HepG2 (cell line): ENCODE data around the gene SGK1. TPM values are rescaled to one million over a fixed set of nuclear protein-coding genes. Genes with fewer than 3 reads are reported as not detected.
A peak's percentile ranks its signal among the peaks of the same experiment; 100 is the strongest.

Experiments used
- ATAC-seq: fragments of 200-7000 bp; cut with Tn5 transposase; 3 replicates; pipeline ENCODE4 v1.9.1; 2020; ENCODE audit warnings: mild to moderate bottlenecking, moderate library complexity
- BruUV-seq: library from RNA; stranded (reverse); fragments of 400-500 nt; replicated peaks from 2 replicates; lab custom pipeline; 2021; lab: Mats Ljungman, UMichigan
- CTCF ChIA-PET: fragments of 300-600 bp; formaldehyde crosslinking; extraction: SDS; loops from one replicate; lab custom pipeline; 2021; ENCODE audit warnings: low total read pairs, inconsistent platforms, low intra/inter-chr PET ratio; lab: Yijun Ruan, JAX
- POLR2A ChIA-PET: fragments of 350-600 bp; sonication (Branson Sonifier 250); formaldehyde crosslinking; loops from one replicate; lab custom pipeline; 2020; ENCODE audit warnings: antibody characterized with exemption, inconsistent platforms; lab: Yijun Ruan, JAX
- DNase-seq: peaks from one replicate; pipeline ENCODE4 v3.0.0-alpha.2; 2015; ENCODE audit warnings: low spot score
- FAIRE-seq: peaks from 3 replicates; lab custom pipeline; 2011; peaks lifted over from hg19 to GRCh38; lab: Jason Lieb, UNC
- H2AFZ ChIP-seq: one replicate; pipeline ENCODE4 v1.6.1; 2011; ENCODE audit warnings: low read length, inconsistent platforms
- H3K27ac ChIP-seq: fragments of 300-600 bp; 3 replicates; pipeline ENCODE4 v1.8.0; 2011; ENCODE audit warnings: mixed run types, mild to moderate bottlenecking, mixed read lengths, low read length, inconsistent platforms; ENCODE audit not compliant: insufficient read depth; ENCODE audit errors: extremely low read length
- H3K27me3 ChIP-seq, 2 experiments: fragments of 200-600 bp in 1 of 2; 2 replicates in 1 of 2; 3 replicates in 1 of 2; pipeline versions ENCODE4 v1.6.0 to v1.8.0; 2011; ENCODE audit warnings: low read length in 2 of 2, mild to moderate bottlenecking in 2 of 2, moderate library complexity in 2 of 2, inconsistent platforms in 1 of 2; ENCODE audit not compliant: insufficient read depth in 2 of 2, control insufficient read depth in 1 of 2
- H3K36me3 ChIP-seq, 2 experiments: fragments of 200-600 bp in 1 of 2; replicated peaks in 1 of 2; 2 replicates in 1 of 2; 3 replicates in 1 of 2; pipeline versions ENCODE4 v1.5.1 to v1.8.0; 2011; ENCODE audit warnings: low read length in 2 of 2, inconsistent platforms in 1 of 2; ENCODE audit not compliant: insufficient read depth in 2 of 2, control insufficient read depth in 1 of 2
- H3K4me1 ChIP-seq: 2 replicates; pipeline ENCODE4 v1.5.1; 2012; ENCODE audit warnings: low read length, inconsistent platforms; ENCODE audit not compliant: insufficient read depth
- H3K4me2 ChIP-seq: 2 replicates; pipeline ENCODE4 v1.6.0; 2011; ENCODE audit warnings: low read depth, low read length, inconsistent platforms
- H3K4me3 ChIP-seq, 3 experiments: fragments of 200-600 bp in 1 of 3; sonication (generic), shearing (Covaris generic) in 1 of 3; replicated peaks in 1 of 3; 2 replicates each; pipeline ENCODE4 v1.5.1; 2011 to 2016; ENCODE audit warnings: low read length in 3 of 3, inconsistent platforms in 2 of 3, low read depth in 2 of 3, mild to moderate bottlenecking in 2 of 3, control low read depth in 1 of 3, mixed read lengths in 1 of 3; ENCODE audit not compliant: insufficient read depth in 1 of 3
- H3K79me2 ChIP-seq: one replicate; pipeline ENCODE4 v1.6.1; 2011; ENCODE audit warnings: low read length, inconsistent platforms; ENCODE audit not compliant: insufficient read depth
- H3K9ac ChIP-seq: 2 replicates; pipeline ENCODE4 v1.6.0; 2011; ENCODE audit warnings: mild to moderate bottlenecking, low read depth, low read length, inconsistent platforms; ENCODE audit not compliant: insufficient read depth
- H3K9me3 ChIP-seq: 2 replicates; pipeline ENCODE4 v1.5.1; 2012; ENCODE audit warnings: mild to moderate bottlenecking, low read length
- H4K20me1 ChIP-seq: 2 replicates; pipeline ENCODE4 v1.6.0; 2011; ENCODE audit warnings: inconsistent platforms, mild to moderate bottlenecking, low read length, moderate library complexity; ENCODE audit not compliant: insufficient read depth
- BORCS8-MEF2B ChIP-seq: sonication (generic); formaldehyde crosslinking; IDR thresholded peaks from 2 replicates; pipeline ENCODE4 v1.8.0; 2022; ENCODE audit warnings: mild to moderate bottlenecking, missing genetic modification reagents
- FUBP1 ChIP-seq: sonication (generic); formaldehyde crosslinking; IDR thresholded peaks from 2 replicates; pipeline ENCODE4 v1.5.1; 2020; ENCODE audit warnings: missing genetic modification reagents, mild to moderate bottlenecking, borderline replicate concordance
- ZNF749 ChIP-seq: sonication (generic); formaldehyde crosslinking; IDR thresholded peaks from 2 replicates; pipeline ENCODE4 v1.8.0; 2022; ENCODE audit warnings: mild to moderate bottlenecking, missing genetic modification reagents, moderate library complexity, borderline replicate concordance
- ZSCAN29 ChIP-seq: sonication (generic); formaldehyde crosslinking; conservative IDR thresholded peaks from 2 replicates; pipeline ENCODE4 v1.4.0; 2020; ENCODE audit warnings: mild to moderate bottlenecking, missing genetic modification reagents
- WGBS: methylation state at CpG from one replicate; pipeline ENCODE4 v1.1.6; 2017; ENCODE audit warnings: low lambda C conversion rate; 5-methylcytosine and 5-hydroxymethylcytosine counted together
- in situ Hi-C: cut with HindIII; loops from 2 replicates; pipeline ENCODE4 v1.10.0; 2017; ENCODE audit warnings: low pct_unique_long_range_greater_than_20kb; ENCODE audit not compliant: extremely low pct_ligation_motif_present
- intact Hi-C: fragments of 100-400 bp; cut with micrococcal nuclease; formaldehyde crosslinking; loops from one replicate; pipeline ENCODE4 v1.10.0; 2022; ENCODE audit not compliant: unreplicated experiment
- polyA plus RNA-seq, 8 experiments: library from polyadenylated mRNA; depleted of rRNA in 3 of 8; stranded (reverse) in 7 of 8; unstranded in 1 of 8; fragments of >200 nt; fragmentation: Illumina TruSeq in 4 of 8; extraction: Trizol in 4 of 8; gene quantifications; 2 replicates each; pipeline versions ENCODE4 v1.2.1 to v1.2.3, GENCODE V29; 2011 to 2016; ENCODE audit warnings: low read depth in 4 of 8, missing spikeins in 1 of 8, mixed read lengths in 1 of 8; ENCODE audit not compliant: insufficient read depth in 1 of 8
- total RNA-seq, 5 experiments: library from RNA; depleted of rRNA; stranded (reverse); fragments of >200 nt; fragmentation: Illumina TruSeq; extraction: Trizol; gene quantifications; 2 replicates each; pipeline ENCODE4 v1.2.3, GENCODE V29; 2016; ENCODE audit warnings: low read depth in 1 of 5

Gene SGK1
- total and polyA plus RNA-seq, 2 of the 13 experiments (the other 11 are each of a cell fraction or from before 2014, with no cell fraction given): 56.1 to 56.2 TPM

GRCh38 chr6:134172020-134172705 lies 145.7 kb downstream of the SGK1 start:
- H3K4me2 ChIP-seq: peak overlapping the region; percentile 75
- TF ChIP-seq ZNF749 (no peak), BORCS8-MEF2B (peak; percentile 30; the same call in 1 of the 2 replicates), FUBP1 (0 out of 2 replicates have a peak, but pooled peaks have one; percentile 1), ZSCAN29 (CRISPR knock-in tag) (no peak)
- H3K4me3 ChIP-seq: peak overlapping the region; percentile 77 to 82 (median 78); a peak in 5 of 6 replicates
- no peak overlapping the region for H2AFZ ChIP-seq
- H3K4me1 ChIP-seq: peaks cover 54% of the 10 kb centered on the region
- CTCF ChIA-PET: interaction anchor here (3.6 to 5.4 kb wide), 2 partner anchors 469 to 651 kb away, joined by 20 to 78 read pairs; no protein-coding TSS in a partner anchor
- WGBS: 89% methylated on average over 8 of the region's 8 CpGs
- DNase-seq (no peak), FAIRE-seq (peak; percentile 18), ATAC-seq (no peak)
- no peaks in the 10 kb centered on the region for H3K9me3 ChIP-seq
- peaks cover 42% of the 10 kb centered on the region for H4K20me1 ChIP-seq
- in situ Hi-C loops (loop anchor here (5.0 to 25.0 kb wide), 2 partner anchors 265 to 470 kb away; no protein-coding TSS in a partner anchor), intact Hi-C loops (loop anchor here (5.0 to 10.0 kb wide), 2 partner anchors 153 to 710 kb away; no protein-coding TSS in a partner anchor)
- POLR2A ChIA-PET: no interaction called here
- H3K9ac ChIP-seq: peak overlapping the region; percentile 82; the same call in 1 of the 2 replicates
- H3K79me2 ChIP-seq: peaks cover 24% of the 10 kb centered on the region
- H3K27ac ChIP-seq: no peak overlapping the region
- no TSS peak for BruUV-seq
- H3K27me3 ChIP-seq: no peaks in the 10 kb centered on the region; a peak in 1 of 5 replicates
- H3K36me3 ChIP-seq: peaks cover 20 to 41% of the 10 kb centered on the region in 2 experiments
